A549 treated with dexamethasone at 1 μM for 4 hours (cell line): ENCODE measurements around the gene TEDDM1. TPM values are rescaled to one million over a fixed set of nuclear protein-coding genes. Genes with fewer than 3 reads are reported as not detected.

Experiments used
- total RNA-seq: library from RNA; stranded (reverse); fragments of 200-300 nt; extraction: Qiagen RNA extraction; gene quantifications from 5 replicates; pipeline ENCODE4 v1.2.3, GENCODE V29; 2022

The TEDDM1 gene
- total RNA-seq, result not detected in 5 replicates

GRCh38 chr1:182400567-182400966, at the start of gene TEDDM1:
Gene TEDDM1, minus strand, starts transcription at chr1:182400667. Its CDS starts 182 bp downstream, at chr1:182400485.

GRCh38 chr1:182450087-182450486, 49.6 kb upstream of the TEDDM1 start, which contains the start of gene RGSL1:
Gene RGSL1, plus strand, starts transcription at chr1:182450146. Its CDS starts 20 bp downstream, at chr1:182450166.

GRCh38 chr1:182391362-182392049, 9.0 kb downstream of the TEDDM1 start, which contains the start of gene GLUL:
Gene GLUL, minus strand, starts transcription at chr1:182391790. Its CDS starts 3,053 bp downstream, at chr1:182388737.

Other genes starting within 250 kb of the TEDDM1 start
- gene GLUL, start 8.9 kb downstream of the TEDDM1 start, total RNA-seq, result 20.5 to 30.3 TPM (median 25.6 TPM) in 5 replicates
- gene RGSL1, start 49.5 kb upstream of the TEDDM1 start, total RNA-seq, result not detected in 5 replicates
- 1.5 to 2.2 TPM (median 2.1 TPM) in 5 replicates for gene RNASEL, start 188.6 kb upstream of the TEDDM1 start, total RNA-seq
- gene RGS16, start 203.7 kb upstream of the TEDDM1 start, total RNA-seq, result 0.16 to 0.21 TPM (median 0.18 TPM) in 5 replicates